Mononuclear cell (primary cell): ENCODE measurements around the gene GSKIP. TPM values are rescaled to one million over a fixed set of nuclear protein-coding genes. Genes with fewer than 3 reads are reported as not detected.
"Not testable (repeated sequence)": the region's sequence is repeated elsewhere in the genome, so short reads cannot be mapped to it uniquely, and the experiment has no call there.

Experiments used
- H3K27me3 ChIP-seq: 2 replicates; pipeline ENCODE4 v1.6.0; 2011; ENCODE audit warnings: low read length, control low read depth; ENCODE audit not compliant: insufficient read depth
- H3K4me1 ChIP-seq: 2 replicates; pipeline ENCODE4 v1.5.1; 2011; ENCODE audit warnings: mild to moderate bottlenecking, low read length, control low read depth; ENCODE audit not compliant: insufficient read depth
- H3K4me3 ChIP-seq: 2 replicates; pipeline ENCODE4 v1.5.1; 2011; ENCODE audit warnings: mild to moderate bottlenecking, low read length, moderate library complexity
- H3K9me3 ChIP-seq: 2 replicates; pipeline ENCODE4 v1.5.1; 2011; ENCODE audit warnings: low read depth, mild to moderate bottlenecking, control low read depth, low read length
- total RNA-seq: library from RNA; depleted of rRNA; stranded (reverse); fragments of >200 nt; gene quantifications from one replicate; pipeline ENCODE4 v1.2.3, GENCODE V29; 2012

GSKIP gene
- total RNA-seq, result 11.6 TPM

GRCh38 chr14:96362965-96363750 lies at the start of gene GSKIP, which contains the start of gene ATG2B:
TSS of gene GSKIP (plus strand) at chr14:96363526. CDS start at chr14:96382248, 18,722 bp downstream.
TSS of gene ATG2B (minus strand) at chr14:96363341. CDS start at chr14:96362976, 365 bp downstream.
- Histone ChIP-seq H3K4me1 (peaks cover 34% of the 10 kb centered on the region), H3K4me3 (peak within 1 kb of the TSS; percentile 73), H3K9me3 (no peaks in the 10 kb centered on the region)

GRCh38 chr14:96316087-96316486 lies 47.2 kb upstream of the GSKIP start:
- Histone ChIP-seq H3K9me3 (no peaks in the 10 kb centered on the region), H3K4me3 (no peak overlapping the region), H3K27me3 (no peaks in the 10 kb centered on the region), H3K4me1 (no peaks in the 10 kb centered on the region)

More at GRCh38 chr14:96362965-96363750, at the start of gene GSKIP, which contains the start of gene ATG2B:
- H3K27me3 ChIP-seq, result no peaks in the 10 kb centered on the region

- H3K4me1 ChIP-seq, result no peaks in the 10 kb centered on the region
- no peak overlapping the region for H3K4me3 ChIP-seq
- no peaks in the 10 kb centered on the region for H3K27me3 ChIP-seq
- H3K9me3 ChIP-seq, result no peaks in the 10 kb centered on the region
These were observed 44.5 kb upstream of the GSKIP start for GRCh38 chr14:96318836-96319235.

- Histone ChIP-seq H3K4me1 (no peaks in the 10 kb centered on the region), H3K4me3 (no peak overlapping the region), H3K27me3 (no peaks in the 10 kb centered on the region), H3K9me3 (no peaks in the 10 kb centered on the region)
These were observed 42.7 kb upstream of the GSKIP start for GRCh38 chr14:96320605-96321004.

- H3K4me1 ChIP-seq, result no peaks in the 10 kb centered on the region
- H3K27me3 ChIP-seq, result no peaks in the 10 kb centered on the region
- H3K4me3 ChIP-seq, result no peak overlapping the region
- H3K9me3 ChIP-seq, result no peaks in the 10 kb centered on the region
These were observed 39.1 kb upstream of the GSKIP start for GRCh38 chr14:96324219-96324618.

- Histone ChIP-seq H3K27me3 (no peaks in the 10 kb centered on the region), H3K9me3 (no peaks in the 10 kb centered on the region), H3K4me1 (no peaks in the 10 kb centered on the region), H3K4me3 (no peak overlapping the region)
These were observed 24.8 kb upstream of the GSKIP start for GRCh38 chr14:96338551-96338950.

- Histone ChIP-seq H3K27me3 (no peaks in the 10 kb centered on the region), H3K9me3 (no peaks in the 10 kb centered on the region), H3K4me1 (no peaks in the 10 kb centered on the region), H3K4me3 (no peak overlapping the region)
These were observed 22.0 kb upstream of the GSKIP start for GRCh38 chr14:96341323-96341722.

- no peaks in the 10 kb centered on the region for H3K4me1 ChIP-seq
- H3K9me3 ChIP-seq, result no peaks in the 10 kb centered on the region
- no peak overlapping the region for H3K4me3 ChIP-seq
- H3K27me3 ChIP-seq, result no peaks in the 10 kb centered on the region
These were observed 17.7 kb upstream of the GSKIP start for GRCh38 chr14:96345669-96346068.

GRCh38 chr14:96347957-96348356 lies 15.4 kb upstream of the GSKIP start:
- H3K4me1 ChIP-seq, H3K27me3 ChIP-seq, H3K9me3 ChIP-seq, H3K4me3 ChIP-seq: not testable (repeated sequence)

- no peak overlapping the region for H3K4me3 ChIP-seq
- H3K27me3 ChIP-seq, result no peaks in the 10 kb centered on the region
- H3K9me3 ChIP-seq, result no peaks in the 10 kb centered on the region
- H3K4me1 ChIP-seq, result no peaks in the 10 kb centered on the region
These were observed 13.8 kb upstream of the GSKIP start for GRCh38 chr14:96349286-96350075.

- Histone ChIP-seq H3K27me3 (no peaks in the 10 kb centered on the region), H3K4me3 (no peak overlapping the region), H3K4me1 (no peaks in the 10 kb centered on the region), H3K9me3 (no peaks in the 10 kb centered on the region)
These were observed 11.3 kb upstream of the GSKIP start for GRCh38 chr14:96351986-96352385.

GRCh38 chr14:96352708-96353107 lies 10.6 kb upstream of the GSKIP start:
- Histone ChIP-seq H3K4me1 (no peaks in the 10 kb centered on the region), H3K9me3 (no peaks in the 10 kb centered on the region), H3K4me3 (no peak overlapping the region), H3K27me3 (no peaks in the 10 kb centered on the region)

GRCh38 chr14:96354246-96354645 lies 9.1 kb upstream of the GSKIP start:
- Histone ChIP-seq H3K4me1 (no peaks in the 10 kb centered on the region), H3K27me3 (no peaks in the 10 kb centered on the region), H3K9me3 (no peaks in the 10 kb centered on the region), H3K4me3 (no peak overlapping the region)

GRCh38 chr14:96357216-96357615 lies 6.1 kb upstream of the GSKIP start:
- Histone ChIP-seq H3K4me3 (no peak overlapping the region), H3K4me1 (peaks cover 14% of the 10 kb centered on the region), H3K27me3 (no peaks in the 10 kb centered on the region), H3K9me3 (no peaks in the 10 kb centered on the region)

- Histone ChIP-seq H3K4me3 (no peak overlapping the region), H3K4me1 (peaks cover 32% of the 10 kb centered on the region), H3K9me3 (no peaks in the 10 kb centered on the region), H3K27me3 (no peaks in the 10 kb centered on the region)
These were observed 3.4 kb upstream of the GSKIP start for GRCh38 chr14:96359959-96360358.
